ENCODE measurements around the gene PLN.

The PLN gene

GRCh38 chr6:118581489-118581959 is 33.4 kb downstream of the PLN start:
- DNase-seq, result no peak

- DNase-seq, result no peak
Measured at GRCh38 chr6:118584911-118585310, 36.8 kb downstream of the PLN start.

- no peak for DNase-seq
Measured at GRCh38 chr6:118586746-118587485, 38.8 kb downstream of the PLN start.

GRCh38 chr6:118588626-118589025 is 40.5 kb downstream of the PLN start:
- no peak for DNase-seq

GRCh38 chr6:118589186-118589585 is 41.1 kb downstream of the PLN start:
- DNase-seq, result no peak

GRCh38 chr6:118589649-118590365 is 41.7 kb downstream of the PLN start:
- DNase-seq, result no peak

- DNase-seq, result no peak
Measured at GRCh38 chr6:118591897-118592296, 43.8 kb downstream of the PLN start.

GRCh38 chr6:118594877-118595276 is 46.8 kb downstream of the PLN start:
- no peak for DNase-seq

- DNase-seq, result no peak
Measured at GRCh38 chr6:118596774-118597320, 48.8 kb downstream of the PLN start.

- no peak for DNase-seq
Measured at GRCh38 chr6:118597636-118598035, 49.5 kb downstream of the PLN start.

- DNase-seq, result no peak
Measured at GRCh38 chr6:118598324-118598723, 50.2 kb downstream of the PLN start.

- no peak for DNase-seq
Measured at GRCh38 chr6:118602300-118602699, 54.2 kb downstream of the PLN start.

- no peak for DNase-seq
Measured at GRCh38 chr6:118603372-118603771, 55.3 kb downstream of the PLN start.

- DNase-seq, result no peak
Measured at GRCh38 chr6:118606268-118606667, 58.2 kb downstream of the PLN start.

- no peak for DNase-seq
Measured at GRCh38 chr6:118606858-118607257, 58.8 kb downstream of the PLN start.

All from NCI-H1092 treated with DMSO at 0.1 percent for 48 hours (cell line).